Panc1 (cell line): ENCODE results near the gene KRTAP11-1. TPM values are rescaled to one million over a fixed set of nuclear protein-coding genes. Genes with fewer than 3 reads are reported as not detected.

Experiments
- ATAC-seq: fragments of 200-7000 bp; cut with Tn5 transposase; 2 replicates; pipeline ENCODE4 v1.9.1; 2020; ENCODE audit warnings: mild to moderate bottlenecking, moderate library complexity
- BruUV-seq: library from RNA; stranded (reverse); fragments of 400-500 nt; replicated peaks from 2 replicates; lab custom pipeline; 2021; lab: Mats Ljungman, UMichigan
- CTCF ChIA-PET: fragments of 300-600 bp; sonication (Branson Sonifier 250); formaldehyde crosslinking; loops from one replicate; lab custom pipeline; 2022; ENCODE audit warnings: antibody characterized with exemption; lab: Charles Lee
- POLR2A ChIA-PET: fragments of 300-600 bp; sonication (Branson Sonifier 250); formaldehyde crosslinking; loops from one replicate; lab custom pipeline; 2022; ENCODE audit warnings: antibody characterized with exemption; lab: Charles Lee
- DNase-seq: peaks from one replicate; pipeline ENCODE4 v3.0.0-alpha.2; 2010; ENCODE audit warnings: low read depth, low spot score
- H3K27ac ChIP-seq: 2 replicates; pipeline ENCODE4 v1.5.1; 2011; ENCODE audit warnings: mild to moderate bottlenecking, low read length, inconsistent platforms
- H3K27me3 ChIP-seq: fragments of 200-500 bp; sonication (Bioruptor generic); 2 replicates; pipeline ENCODE4 v1.6.0; 2014; ENCODE audit warnings: low read length, inconsistent platforms; ENCODE audit not compliant: control insufficient read depth, insufficient read depth
- H3K36me3 ChIP-seq: fragments of 200-500 bp; sonication (Bioruptor generic); 2 replicates; pipeline ENCODE4 v1.5.1; 2014; ENCODE audit warnings: inconsistent platforms, mild to moderate bottlenecking, low read length, moderate library complexity; ENCODE audit not compliant: control insufficient read depth, insufficient read depth
- H3K4me1 ChIP-seq: 2 replicates; pipeline ENCODE4 v1.5.1; 2011; ENCODE audit warnings: inconsistent platforms, mild to moderate bottlenecking, low read length, moderate library complexity; ENCODE audit not compliant: control insufficient read depth, insufficient read depth
- H3K4me3 ChIP-seq, 2 experiments: 2 replicates each; pipeline ENCODE4 v1.5.1; 2011 to 2012; ENCODE audit warnings: low read depth in 2 of 2, low read length in 2 of 2, mild to moderate bottlenecking in 2 of 2, inconsistent platforms in 1 of 2, moderate library complexity in 1 of 2
- H3K9me3 ChIP-seq: fragments of 200-500 bp; sonication (Bioruptor generic); 2 replicates; pipeline ENCODE4 v1.5.1; 2014; ENCODE audit warnings: low read depth, mild to moderate bottlenecking, inconsistent platforms, low read length, moderate library complexity; ENCODE audit not compliant: control insufficient read depth, insufficient read depth
- CTCF ChIP-seq: fragments of 450-650 bp; IDR thresholded peaks from 2 replicates; pipeline ENCODE4 v1.5.1; 2017; ENCODE audit warnings: mild to moderate bottlenecking
- POLR2AphosphoS5 ChIP-seq: IDR thresholded peaks from 2 replicates; pipeline ENCODE4 v1.6.1; 2012; ENCODE audit warnings: mild to moderate bottlenecking, low read depth, low read length, moderate library complexity
- REST ChIP-seq, 2 experiments: IDR thresholded peaks; 2 replicates each; pipeline ENCODE4 v1.6.1; 2011 to 2012; ENCODE audit warnings: low read depth in 2 of 2, control low read depth in 1 of 2, low read length in 1 of 2, mild to moderate bottlenecking in 1 of 2, moderate library complexity in 1 of 2; ENCODE audit not compliant: insufficient read depth in 1 of 2
- SIN3A ChIP-seq: IDR thresholded peaks from 2 replicates; pipeline ENCODE4 v1.6.1; 2012; ENCODE audit warnings: low read depth, mild to moderate bottlenecking, low read length, moderate library complexity, borderline replicate concordance; ENCODE audit not compliant: insufficient read depth
- TCF7L2 ChIP-seq: IDR thresholded peaks from 2 replicates; pipeline ENCODE4 v1.6.1; 2011; ENCODE audit warnings: mild to moderate bottlenecking, low read depth, low read length, inconsistent platforms
- in situ Hi-C: cut with HindIII; loops from 2 replicates; pipeline ENCODE4 v1.10.0; 2016; ENCODE audit warnings: low sequenced_read_pairs, low pct_unique_long_range_greater_than_20kb
- intact Hi-C: fragments of 100-400 bp; cut with micrococcal nuclease; formaldehyde crosslinking; loops from one replicate; pipeline ENCODE4 v1.10.0; 2022; ENCODE audit not compliant: unreplicated experiment
- total RNA-seq: library from RNA; stranded (reverse); gene quantifications from one replicate; pipeline ENCODE4 v1.2.1, GENCODE V29; 2021; ENCODE audit not compliant: unreplicated experiment

Gene KRTAP11-1
- total RNA-seq, 1 experiment from 2014 or later = not detected

GRCh38 chr21:30900881-30901280 is 19.5 kb upstream of the KRTAP11-1 start:
- no peaks in the 10 kb centered on the region for H3K36me3 ChIP-seq
- TF ChIP-seq POLR2AphosphoS5 = no peak
- no peak for TF ChIP-seq SIN3A
- TF ChIP-seq REST (IDR thresholded peaks at IDR 0.05; ENCODE audit: insufficient read depth in 1 of 2, low read depth in 2 of 2, low read length in 1 of 2) = no peak
- no peaks in the 10 kb centered on the region for H3K4me1 ChIP-seq
- no peaks in the 10 kb centered on the region for H3K27me3 ChIP-seq
- no peak overlapping the region for H3K4me3 ChIP-seq
- in situ Hi-C loops (no loop called here), intact Hi-C loops (no loop called here)
- H3K27ac ChIP-seq = no peak overlapping the region
- no peaks in the 10 kb centered on the region for H3K9me3 ChIP-seq
- BruUV-seq = no TSS peak
- ATAC-seq (no peak), DNase-seq (no peak)
- POLR2A ChIA-PET = no interaction called here
- CTCF ChIA-PET = no interaction called here

GRCh38 chr21:30882866-30883597 is 1.7 kb upstream of the KRTAP11-1 start:
- ATAC-seq = no peak
- in situ Hi-C loops = no loop called here
- POLR2A ChIA-PET = no interaction called here
- H3K4me3 ChIP-seq = no peak overlapping the region
- intact Hi-C loops = no loop called here
- H3K36me3 ChIP-seq = no peaks in the 10 kb centered on the region
- CTCF ChIA-PET = no interaction called here
- no peaks in the 10 kb centered on the region for H3K9me3 ChIP-seq
- TF ChIP-seq SIN3A (no peak), POLR2AphosphoS5 (no peak), TCF7L2 (no peak), CTCF (no peak), REST (IDR thresholded peaks at IDR 0.05; ENCODE audit: insufficient read depth in 1 of 2, low read depth in 2 of 2, low read length in 1 of 2) (no peak)
- no peak overlapping the region for H3K27ac ChIP-seq
- DNase-seq = no peak
- H3K4me1 ChIP-seq = no peaks in the 10 kb centered on the region
- no TSS peak for BruUV-seq
- H3K27me3 ChIP-seq = no peaks in the 10 kb centered on the region
